Measurements from ENCODE around the gene GOPC. TPM values are rescaled to one million over a fixed set of nuclear protein-coding genes. Genes with fewer than 3 reads are reported as not detected.

The GOPC gene
- total RNA-seq, 1 experiment from 2014 or later: 18.7 TPM

DNA sequence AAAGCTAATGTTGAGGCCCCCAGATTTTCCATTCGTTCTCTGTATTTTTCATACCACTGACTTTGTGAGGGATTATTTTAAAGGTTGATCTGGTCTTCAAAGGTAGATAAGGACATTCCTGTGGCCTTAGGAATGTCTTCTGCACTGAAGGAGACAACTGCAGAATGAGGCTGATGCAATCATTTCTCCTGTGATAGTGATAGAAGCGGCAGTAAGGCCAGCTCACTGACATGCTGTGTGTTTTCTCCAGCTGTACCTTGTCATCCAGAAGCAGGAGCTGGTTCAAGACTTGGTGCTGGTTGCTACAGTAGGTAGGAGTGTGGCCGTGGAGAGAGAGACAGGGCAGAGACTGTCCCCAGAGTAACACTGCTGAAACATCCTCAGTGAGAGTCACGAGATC is 66.0 kb downstream of the GOPC start:
- peaks cover 0 to 11% (median 3%) of the 10 kb centered on the region in 3 experiments; a peak in 3 of 7 replicates for H3K36me3 Mint-ChIP-seq (ENCODE audit: insufficient read depth in 1 of 3, low read depth in 3 of 3)
- Histone ChIP-seq H3K23me2 (ENCODE audit: insufficient read length, low read depth, low read length, poor library complexity, severe bottlenecking) (no peaks in the 10 kb centered on the region), H3K14ac (ENCODE audit: insufficient read depth, low read length) (no peak overlapping the region), H2BK12ac (ENCODE audit: insufficient read length, low read depth, low read length) (no peak overlapping the region), H3K9me3 (ENCODE audit: control insufficient read depth, low read depth, low read length) (no peaks in the 10 kb centered on the region), H3K79me1 (ENCODE audit: insufficient read depth, low read depth, low read length, poor library complexity, severe bottlenecking) (no peaks in the 10 kb centered on the region), H3K27ac (ENCODE audit: insufficient read length, low read depth, low read length) (no peak overlapping the region), H4K5ac (ENCODE audit: insufficient read length, low read depth, low read length) (no peak overlapping the region), H4K20me1 (ENCODE audit: control insufficient read depth, insufficient read depth, insufficient read length) (no peaks in the 10 kb centered on the region), H2BK20ac (ENCODE audit: low read depth, low read length, poor library complexity, severe bottlenecking) (no peak overlapping the region), H3K4me1 (ENCODE audit: insufficient read depth, low read length) (no peaks in the 10 kb centered on the region), H3K9ac (ENCODE audit: extremely low read depth, insufficient read length, low read length) (no peak overlapping the region), H4K91ac (ENCODE audit: insufficient read length, low read depth, low read length) (no peak overlapping the region), H3T11ph (ENCODE audit: low read length) (no peak overlapping the region), H2BK15ac (ENCODE audit: low read depth, low read length) (no peak overlapping the region), H2AK5ac (ENCODE audit: insufficient read length, low read length) (no peak overlapping the region), H2AFZ (ENCODE audit: low read length) (no peak overlapping the region), H4K8ac (replicated peaks; ENCODE audit: insufficient read length, low read depth, low read length) (no peak overlapping the region), H2BK5ac (ENCODE audit: insufficient read length, low read length) (no peak overlapping the region), H3K4ac (ENCODE audit: low read depth, low read length) (no peak overlapping the region), H3K79me2 (ENCODE audit: insufficient read depth, low read length) (no peaks in the 10 kb centered on the region), H2BK120ac (ENCODE audit: low read depth, low read length, poor library complexity, severe bottlenecking) (no peak overlapping the region), H3K27me3 (ENCODE audit: insufficient read depth, low read length) (no peaks in the 10 kb centered on the region), H3K18ac (ENCODE audit: insufficient read length, low read depth, low read length) (no peak overlapping the region), H3K4me2 (ENCODE audit: insufficient read depth, insufficient read length, low read length) (no peak overlapping the region), H3K23ac (ENCODE audit: insufficient read length, low read depth, low read length) (no peak overlapping the region), H3K56ac (ENCODE audit: insufficient read length, low read depth, low read length) (no peak overlapping the region)
- no CpG with 5 or more reads among the region's 4 CpGs for WGBS (ENCODE audit: extremely low coverage, insufficient read length, low lambda C conversion rate)
- TF ChIP-seq, protein P1, sequence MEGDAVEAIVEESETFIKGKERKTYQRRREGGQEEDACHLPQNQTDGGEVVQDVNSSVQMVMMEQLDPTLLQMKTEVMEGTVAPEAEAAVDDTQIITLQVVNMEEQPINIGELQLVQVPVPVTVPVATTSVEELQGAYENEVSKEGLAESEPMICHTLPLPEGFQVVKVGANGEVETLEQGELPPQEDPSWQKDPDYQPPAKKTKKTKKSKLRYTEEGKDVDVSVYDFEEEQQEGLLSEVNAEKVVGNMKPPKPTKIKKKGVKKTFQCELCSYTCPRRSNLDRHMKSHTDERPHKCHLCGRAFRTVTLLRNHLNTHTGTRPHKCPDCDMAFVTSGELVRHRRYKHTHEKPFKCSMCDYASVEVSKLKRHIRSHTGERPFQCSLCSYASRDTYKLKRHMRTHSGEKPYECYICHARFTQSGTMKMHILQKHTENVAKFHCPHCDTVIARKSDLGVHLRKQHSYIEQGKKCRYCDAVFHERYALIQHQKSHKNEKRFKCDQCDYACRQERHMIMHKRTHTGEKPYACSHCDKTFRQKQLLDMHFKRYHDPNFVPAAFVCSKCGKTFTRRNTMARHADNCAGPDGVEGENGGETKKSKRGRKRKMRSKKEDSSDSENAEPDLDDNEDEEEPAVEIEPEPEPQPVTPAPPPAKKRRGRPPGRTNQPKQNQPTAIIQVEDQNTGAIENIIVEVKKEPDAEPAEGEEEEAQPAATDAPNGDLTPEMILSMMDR (conservative IDR thresholded peaks at IDR 0.05): no peak
- no peak for DNase-seq
- peaks cover 3 to 5% of the 10 kb centered on the region in 2 experiments; a peak in 2 of 4 replicates for H3K4me1 Mint-ChIP-seq
- peak overlapping the region in 2 of 3 experiments; percentile 0 to 51; a peak in 4 of 7 replicates for H3K27ac Mint-ChIP-seq
- H3K27me3 Mint-ChIP-seq (ENCODE audit: low read depth): no peaks in the 10 kb centered on the region
- no peaks in the 10 kb centered on the region for H3K9me3 Mint-ChIP-seq
- H3K4me3 Mint-ChIP-seq: no peak overlapping the region

Data from H9 (cell line).